B cell (primary cell): ENCODE measurements around the gene ADGRA1. TPM values are rescaled to one million over a fixed set of nuclear protein-coding genes. Genes with fewer than 3 reads are reported as not detected.

Experiments
- ATAC-seq: fragments of 200-7000 bp; cut with Tn5 transposase; one replicate; pipeline ENCODE4 v1.10.0; 2021; ENCODE audit warnings: low read depth, mild to moderate bottlenecking, moderate number of reproducible peaks, moderate library complexity
- CTCF ChIA-PET: fragments of 350-600 bp; sonication (Branson Sonifier 250); formaldehyde crosslinking; loops from one replicate; lab custom pipeline; 2021; ENCODE audit warnings: antibody characterized with exemption, inconsistent platforms; lab: Charles Lee
- POLR2A ChIA-PET: fragments of 350-600 bp; sonication (Branson Sonifier 250); formaldehyde crosslinking; loops from one replicate; lab custom pipeline; 2021; ENCODE audit warnings: antibody characterized with exemption; lab: Charles Lee
- DNase-seq: peaks from one replicate; pipeline ENCODE4 v3.0.0; 2013
- H2AFZ ChIP-seq: 2 replicates; pipeline ENCODE4 v1.6.1; 2012; ENCODE audit warnings: mild to moderate bottlenecking, low read depth, low read length; ENCODE audit not compliant: insufficient read depth, poor library complexity, severe bottlenecking
- H3K27ac ChIP-seq, 2 donors: 1 replicate in 1 of 2; 2 replicates in 1 of 2; pipeline ENCODE4 v1.5.1; 2012 to 2013; ENCODE audit warnings: low read length in 2 of 2, mild to moderate bottlenecking in 2 of 2, moderate library complexity in 1 of 2
- H3K27me3 ChIP-seq, 4 experiments: fragments of 200-600 bp in 1 of 4; sonication (generic) in 1 of 4; replicated peaks in 1 of 4; 1 replicate in 2 of 4; 2 replicates in 2 of 4; pipeline versions ENCODE4 v1.6.1 to v1.7.0; 2013 to 2016; ENCODE audit warnings: low read length in 3 of 4, mild to moderate bottlenecking in 2 of 4, mixed read lengths in 1 of 4, moderate library complexity in 1 of 4; ENCODE audit not compliant: insufficient read depth in 4 of 4, control insufficient read depth in 3 of 4; ENCODE audit errors: control extremely low read depth in 1 of 4
- H3K36me3 ChIP-seq, 2 experiments: replicated peaks in 1 of 2; 1 replicate in 1 of 2; 2 replicates in 1 of 2; pipeline versions ENCODE4 v1.6.1 to v1.7.1; 2013; ENCODE audit warnings: low read length in 1 of 2; ENCODE audit not compliant: insufficient read depth in 2 of 2, control insufficient read depth in 1 of 2; ENCODE audit errors: control extremely low read depth in 1 of 2, extremely low read depth in 1 of 2
- H3K4me1 ChIP-seq, 2 donors: fragments of 200-600 bp in 1 of 2; sonication (generic) in 1 of 2; 1 replicate in 1 of 2; 2 replicates in 1 of 2; pipeline versions ENCODE4 v1.5.1 to v1.6.1; 2013 to 2017; ENCODE audit warnings: low read length in 2 of 2; ENCODE audit not compliant: control insufficient read depth in 2 of 2, insufficient read depth in 2 of 2
- H3K4me2 ChIP-seq: replicated peaks from 2 replicates; pipeline ENCODE3; 2012; ENCODE audit warnings: mild to moderate bottlenecking, low read depth, low read length; ENCODE audit not compliant: poor library complexity, severe bottlenecking
- H3K4me3 ChIP-seq, 5 experiments: fragments of 200-600 bp in 1 of 5; sonication (generic) in 1 of 5; 1 replicate in 3 of 5; 2 replicates in 2 of 5; pipeline versions ENCODE4 v1.5.1 to v1.7.0; 2011 to 2016; ENCODE audit warnings: low read length in 4 of 5, mild to moderate bottlenecking in 4 of 5, low read depth in 2 of 5, control low read depth in 1 of 5, moderate library complexity in 1 of 5; ENCODE audit not compliant: insufficient read depth in 1 of 5; ENCODE audit errors: control extremely low read depth in 1 of 5, extremely low read depth in 1 of 5
- H3K79me2 ChIP-seq: fragments of 200-600 bp; sonication (generic); one replicate; pipeline ENCODE4 v1.6.0; 2016; ENCODE audit warnings: low read length; ENCODE audit not compliant: control insufficient read depth, insufficient read depth
- H3K9ac ChIP-seq: fragments of 200-600 bp; sonication (generic); 2 replicates; pipeline ENCODE4 v1.6.1; 2017; ENCODE audit warnings: mild to moderate bottlenecking, low read length, moderate library complexity
- H3K9me3 ChIP-seq, 3 donors: one replicate each; pipeline versions ENCODE4 v1.6.1 to v1.7.1; 2013; ENCODE audit warnings: low read length in 2 of 3; ENCODE audit not compliant: control insufficient read depth in 2 of 3, insufficient read depth in 1 of 3; ENCODE audit errors: control extremely low read depth in 1 of 3
- H4K20me1 ChIP-seq: 2 replicates; pipeline ENCODE4 v1.6.0; 2012; ENCODE audit warnings: mild to moderate bottlenecking, low read length; ENCODE audit not compliant: insufficient read depth, control insufficient read depth, poor library complexity, severe bottlenecking
- H3K27ac Mint-ChIP-seq: one replicate; pipeline ENCODE4 v1.8.0; 2021; ENCODE audit warnings: mixed read lengths
- H3K27me3 Mint-ChIP-seq: one replicate; pipeline ENCODE4 v1.8.0; 2021; ENCODE audit warnings: mixed read lengths
- H3K4me1 Mint-ChIP-seq: one replicate; pipeline ENCODE4 v1.8.0; 2021; ENCODE audit warnings: mixed read lengths
- H3K4me3 Mint-ChIP-seq: one replicate; pipeline ENCODE4 v1.8.0; 2021; ENCODE audit warnings: mixed read lengths
- H3K9me3 Mint-ChIP-seq: one replicate; pipeline ENCODE4 v1.8.0; 2022; ENCODE audit warnings: mixed read lengths; ENCODE audit not compliant: insufficient read depth
- EZH2 ChIP-seq: IDR thresholded peaks from 2 replicates; pipeline ENCODE4 v1.6.1; 2012; ENCODE audit warnings: borderline replicate concordance, low read depth, mild to moderate bottlenecking, moderate library complexity, low read length; ENCODE audit not compliant: insufficient read depth, poor library complexity, severe bottlenecking
- WGBS: methylation state at CpG from one replicate; pipeline ENCODE4 v1.1.5; 2013; ENCODE audit warnings: missing lambda C conversion rate; ENCODE audit not compliant: insufficient coverage; 5-methylcytosine and 5-hydroxymethylcytosine counted together
- intact Hi-C: fragments of 100-400 bp; cut with micrococcal nuclease; formaldehyde crosslinking; loops from one replicate; pipeline ENCODE4 v1.10.0; 2022
- polyA plus RNA-seq: library from polyadenylated mRNA; depleted of rRNA; stranded (reverse); fragments of >200 nt; gene quantifications from 2 replicates; pipeline ENCODE4 v1.2.3, GENCODE V29; 2012
- total RNA-seq, 2 donors: library from RNA; stranded (reverse); fragments of 120-200 nt in 1 of 2; gene quantifications; 1 replicate in 1 of 2; 2 replicates in 1 of 2; pipeline versions ENCODE4 v1.2.3 to v1.2.4, GENCODE V29; 2013 to 2022
- TF ChIP-seq, protein P1 (sequence below): fragments of 200-600 bp; IDR thresholded peaks from one replicate; pipeline ENCODE4 v1.8.0; 2022; ENCODE audit warnings: antibody characterized with exemption, mild to moderate bottlenecking

The ADGRA1 gene
- total and polyA plus RNA-seq, 2 donors (not counting 1 experiment from before 2014, with no cell fraction given) = not detected

GRCh38 chr10:133081636-133082035, 6.1 kb upstream of the ADGRA1 start:
- DNase-seq = no peak
- whole genome bisulfite sequencing = 93% methylated on average over 16 of the region's 16 CpGs
- no peaks in the 10 kb centered on the region for H3K9me3 Mint-ChIP-seq
- H3K9ac ChIP-seq = no peak overlapping the region
- no peaks in the 10 kb centered on the region for H3K4me1 ChIP-seq
- ATAC-seq = no peak
- no peaks in the 10 kb centered on the region for H3K4me1 Mint-ChIP-seq
- peaks cover 0 to 13% (median 0%) of the 10 kb centered on the region in 4 experiments for H3K27me3 ChIP-seq
- H3K27ac Mint-ChIP-seq = no peak overlapping the region
- no peaks in the 10 kb centered on the region for H4K20me1 ChIP-seq
- no peak overlapping the region for H3K4me3 ChIP-seq
- TF ChIP-seq EZH2 = no peak
- TF ChIP-seq, protein P1, sequence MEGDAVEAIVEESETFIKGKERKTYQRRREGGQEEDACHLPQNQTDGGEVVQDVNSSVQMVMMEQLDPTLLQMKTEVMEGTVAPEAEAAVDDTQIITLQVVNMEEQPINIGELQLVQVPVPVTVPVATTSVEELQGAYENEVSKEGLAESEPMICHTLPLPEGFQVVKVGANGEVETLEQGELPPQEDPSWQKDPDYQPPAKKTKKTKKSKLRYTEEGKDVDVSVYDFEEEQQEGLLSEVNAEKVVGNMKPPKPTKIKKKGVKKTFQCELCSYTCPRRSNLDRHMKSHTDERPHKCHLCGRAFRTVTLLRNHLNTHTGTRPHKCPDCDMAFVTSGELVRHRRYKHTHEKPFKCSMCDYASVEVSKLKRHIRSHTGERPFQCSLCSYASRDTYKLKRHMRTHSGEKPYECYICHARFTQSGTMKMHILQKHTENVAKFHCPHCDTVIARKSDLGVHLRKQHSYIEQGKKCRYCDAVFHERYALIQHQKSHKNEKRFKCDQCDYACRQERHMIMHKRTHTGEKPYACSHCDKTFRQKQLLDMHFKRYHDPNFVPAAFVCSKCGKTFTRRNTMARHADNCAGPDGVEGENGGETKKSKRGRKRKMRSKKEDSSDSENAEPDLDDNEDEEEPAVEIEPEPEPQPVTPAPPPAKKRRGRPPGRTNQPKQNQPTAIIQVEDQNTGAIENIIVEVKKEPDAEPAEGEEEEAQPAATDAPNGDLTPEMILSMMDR = no peak
- POLR2A ChIA-PET = no interaction called here
- H3K9me3 ChIP-seq = peaks cover 0 to 5% (median 0%) of the 10 kb centered on the region in 3 donors
- H3K36me3 ChIP-seq = no peaks in the 10 kb centered on the region
- no peak overlapping the region for H3K4me2 ChIP-seq
- no peak overlapping the region for H3K4me3 Mint-ChIP-seq
- H3K27ac ChIP-seq = no peak overlapping the region
- H3K79me2 ChIP-seq = no peaks in the 10 kb centered on the region
- peaks cover 5% of the 10 kb centered on the region for H3K27me3 Mint-ChIP-seq
- CTCF ChIA-PET = no interaction called here
- H2AFZ ChIP-seq = no peak overlapping the region
- intact Hi-C loops = no loop called here

DNA sequence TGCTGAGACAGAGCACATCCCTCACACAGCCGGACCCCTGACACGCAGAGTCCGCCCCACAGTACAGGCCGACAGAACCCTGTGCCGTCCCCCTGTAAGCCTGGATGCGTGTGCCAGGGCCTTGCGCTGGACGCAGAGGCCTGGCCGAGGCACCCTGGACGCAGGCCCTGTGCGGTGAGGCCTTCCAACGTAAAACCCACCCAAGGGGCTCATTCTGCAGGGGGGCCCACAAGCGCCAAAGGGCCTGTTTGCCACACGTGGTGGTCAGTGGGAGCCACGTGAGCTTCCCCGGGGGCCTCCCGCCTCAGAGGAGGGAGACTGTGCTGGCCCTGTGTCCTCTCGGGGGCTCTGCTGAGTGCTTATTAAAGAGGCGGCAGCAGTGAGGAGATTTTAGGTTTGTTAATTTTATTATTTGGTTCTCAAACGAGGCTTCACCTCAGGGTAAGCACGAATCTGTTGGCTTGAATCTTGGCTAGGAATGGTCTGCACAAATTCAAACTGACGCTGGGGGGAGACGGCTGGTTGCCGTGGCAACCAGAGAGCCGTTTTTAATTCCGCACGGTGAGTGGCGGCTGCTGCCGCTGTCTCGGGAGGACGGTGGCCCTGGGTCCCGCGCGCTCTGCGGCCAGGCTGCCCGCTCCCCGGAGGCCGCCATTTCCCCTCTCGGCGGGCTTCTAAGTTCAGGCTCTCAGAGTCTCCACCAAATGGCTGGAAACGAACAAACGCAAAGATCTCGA, 4.9 kb upstream of the ADGRA1 start:
- ATAC-seq (no peak), DNase-seq (no peak)
- Histone ChIP-seq H3K36me3 (no peaks in the 10 kb centered on the region), H3K27me3 (peaks cover 0 to 22% (median 0%) of the 10 kb centered on the region in 4 experiments), H3K4me1 (no peaks in the 10 kb centered on the region), H3K4me2 (no peak overlapping the region), H3K9ac (no peak overlapping the region), H2AFZ (no peak overlapping the region), H3K9me3 (peaks cover 0 to 5% (median 0%) of the 10 kb centered on the region in 3 donors), H3K79me2 (no peaks in the 10 kb centered on the region), H3K27ac (no peak overlapping the region), H4K20me1 (no peaks in the 10 kb centered on the region), H3K4me3 (no peak overlapping the region)
- Mint-ChIP-seq H3K4me3 (no peak overlapping the region), H3K27me3 (peaks cover 8% of the 10 kb centered on the region), H3K27ac (no peak overlapping the region), H3K4me1 (no peaks in the 10 kb centered on the region), H3K9me3 (no peaks in the 10 kb centered on the region)
- intact Hi-C loops = no loop called here
- ChIA-PET CTCF (no interaction called here), POLR2A (no interaction called here)
- TF ChIP-seq, protein P1 = no peak
- TF ChIP-seq EZH2 = no peak
- 81% methylated on average over 43 of the region's 43 CpGs for WGBS
